Stimulated activated CD8-positive, alpha-beta memory T cell treated with anti-CD3 and anti-CD28 coated beads, Interleukin-15, amount 100 ng/mL, for 1 hour (primary cell): Measurements from ENCODE around the gene MDN1.

ENCODE experiments used
- DNase-seq: peaks from one replicate; pipeline ENCODE4 v3.0.0-alpha.2; 2020; ENCODE audit warnings: low read depth

Gene MDN1

GRCh38 chr6:89596484-89596883 lies 223.1 kb downstream of the MDN1 start:
- no peak for DNase-seq

GRCh38 chr6:89596056-89596455 lies 223.5 kb downstream of the MDN1 start:
- DNase-seq: no peak
